Bronchial epithelial cell (primary cell): ENCODE measurements around the gene EYA3. TPM values are rescaled to one million over a fixed set of nuclear protein-coding genes. Genes with fewer than 3 reads are reported as not detected.

Experiments
- DNase-seq: peaks from one replicate; pipeline ENCODE4 v3.0.0-alpha.2; 2010; ENCODE audit warnings: low read depth
- FAIRE-seq: peaks from 2 replicates; lab custom pipeline; 2011; peaks lifted over from hg19 to GRCh38; lab: Jason Lieb, UNC
- H3K27me3 ChIP-seq: 2 replicates; pipeline ENCODE4 v1.5.1; 2011; ENCODE audit warnings: low read length; ENCODE audit not compliant: control insufficient read depth, insufficient read depth
- H3K36me3 ChIP-seq: 2 replicates; pipeline ENCODE4 v1.5.1; 2011; ENCODE audit warnings: low read length; ENCODE audit not compliant: control insufficient read depth, insufficient read depth
- H3K4me3 ChIP-seq: 2 replicates; pipeline ENCODE4 v1.5.1; 2011; ENCODE audit warnings: mild to moderate bottlenecking, low read depth, low read length, control low read depth
- total RNA-seq: library from RNA; depleted of rRNA; stranded (reverse); fragments of >200 nt; gene quantifications from 2 replicates; pipeline ENCODE4 v1.2.1, GENCODE V29; 2014
- TF ChIP-seq, protein P1 (sequence below): IDR thresholded peaks from 2 replicates; pipeline ENCODE4 v1.5.1; 2011; ENCODE audit warnings: mild to moderate bottlenecking, moderate library complexity, low read length, control low read depth, inconsistent platforms; ENCODE audit not compliant: insufficient read depth, severe bottlenecking

Gene EYA3
- total RNA-seq, 1 donor from 2014 or later: 7.1 TPM

DNA sequence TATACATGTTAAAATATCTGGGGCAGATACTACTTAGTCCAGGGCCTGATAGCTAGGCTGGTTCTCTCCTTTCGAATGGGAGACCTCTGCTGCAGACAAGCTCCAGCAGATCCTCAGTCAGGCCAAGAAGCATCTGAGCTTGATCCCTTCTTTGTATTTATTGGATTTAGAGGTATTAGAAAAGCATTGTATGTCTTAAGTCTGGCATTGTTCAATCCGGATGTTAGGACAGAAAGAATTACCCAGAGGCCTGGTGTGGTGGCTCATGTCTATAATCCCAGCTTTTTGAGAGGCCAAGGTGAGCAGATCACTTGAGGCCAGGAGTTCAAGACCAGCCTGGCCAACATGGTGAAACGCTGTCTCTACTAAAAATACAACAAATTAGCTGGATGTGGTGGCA, 21.2 kb upstream of the EYA3 start:
- no peak for DNase-seq
- FAIRE-seq: no peak
- TF ChIP-seq, protein P1, sequence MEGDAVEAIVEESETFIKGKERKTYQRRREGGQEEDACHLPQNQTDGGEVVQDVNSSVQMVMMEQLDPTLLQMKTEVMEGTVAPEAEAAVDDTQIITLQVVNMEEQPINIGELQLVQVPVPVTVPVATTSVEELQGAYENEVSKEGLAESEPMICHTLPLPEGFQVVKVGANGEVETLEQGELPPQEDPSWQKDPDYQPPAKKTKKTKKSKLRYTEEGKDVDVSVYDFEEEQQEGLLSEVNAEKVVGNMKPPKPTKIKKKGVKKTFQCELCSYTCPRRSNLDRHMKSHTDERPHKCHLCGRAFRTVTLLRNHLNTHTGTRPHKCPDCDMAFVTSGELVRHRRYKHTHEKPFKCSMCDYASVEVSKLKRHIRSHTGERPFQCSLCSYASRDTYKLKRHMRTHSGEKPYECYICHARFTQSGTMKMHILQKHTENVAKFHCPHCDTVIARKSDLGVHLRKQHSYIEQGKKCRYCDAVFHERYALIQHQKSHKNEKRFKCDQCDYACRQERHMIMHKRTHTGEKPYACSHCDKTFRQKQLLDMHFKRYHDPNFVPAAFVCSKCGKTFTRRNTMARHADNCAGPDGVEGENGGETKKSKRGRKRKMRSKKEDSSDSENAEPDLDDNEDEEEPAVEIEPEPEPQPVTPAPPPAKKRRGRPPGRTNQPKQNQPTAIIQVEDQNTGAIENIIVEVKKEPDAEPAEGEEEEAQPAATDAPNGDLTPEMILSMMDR: no peak
- Histone ChIP-seq H3K36me3 (no peaks in the 10 kb centered on the region), H3K4me3 (no peak overlapping the region), H3K27me3 (no peaks in the 10 kb centered on the region)

DNA sequence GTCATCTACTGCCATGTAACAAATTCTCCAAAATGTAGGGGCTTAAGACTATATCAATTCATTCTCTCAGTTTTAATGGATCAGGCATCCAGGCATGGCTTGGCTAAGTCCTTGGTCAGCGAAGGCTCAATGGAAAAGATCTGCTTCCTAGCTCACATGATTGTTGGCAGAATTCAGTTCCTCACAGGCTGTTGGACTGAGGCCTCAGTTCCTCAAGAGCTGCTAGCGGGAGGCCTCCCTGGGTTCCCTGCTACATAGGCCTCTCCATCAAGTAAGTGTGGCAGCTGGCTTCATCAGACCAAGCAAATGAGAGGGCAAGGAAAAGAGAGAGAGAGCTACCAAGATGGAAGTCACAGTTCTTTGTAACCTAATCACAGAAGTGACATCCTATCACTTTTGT, 19.6 kb upstream of the EYA3 start:
- DNase-seq (no peak), FAIRE-seq (no peak)
- Histone ChIP-seq H3K4me3 (no peak overlapping the region), H3K36me3 (no peaks in the 10 kb centered on the region), H3K27me3 (no peaks in the 10 kb centered on the region)
- TF ChIP-seq, protein P1: no peak

DNA sequence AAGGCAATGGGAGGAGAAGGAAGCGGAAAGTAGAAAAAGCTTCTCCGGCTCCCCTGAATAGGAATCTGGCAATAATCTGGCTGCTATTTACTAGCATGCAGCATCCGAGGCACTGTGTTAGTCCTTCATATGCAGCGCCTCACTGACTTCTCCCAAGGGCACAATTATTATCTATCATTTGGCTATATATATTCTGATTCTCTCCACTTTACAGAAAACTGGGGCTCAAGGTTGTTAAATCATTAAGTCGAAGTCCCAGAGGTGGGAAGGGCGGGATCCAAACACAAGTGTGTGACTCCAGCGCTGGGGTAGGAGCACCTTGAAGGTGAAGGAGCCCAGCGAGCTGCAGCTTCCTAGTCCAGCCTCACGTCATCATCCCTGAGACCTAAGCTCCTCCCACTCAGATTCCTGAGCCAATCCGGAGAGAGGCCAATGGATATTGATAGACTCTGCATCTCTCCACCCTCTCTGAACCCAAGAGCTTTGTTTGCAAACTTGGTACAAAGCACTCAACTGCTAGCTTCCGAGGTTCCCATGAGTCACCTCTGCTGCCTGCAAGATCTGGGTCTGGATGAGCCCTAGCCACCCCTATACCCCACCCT, 16.6 kb upstream of the EYA3 start:
- DNase-seq: peak; percentile 95
- Histone ChIP-seq H3K27me3 (no peaks in the 10 kb centered on the region), H3K36me3 (no peaks in the 10 kb centered on the region), H3K4me3 (peak overlapping the region; percentile 13)
- TF ChIP-seq, protein P1: no peak
- no peak for FAIRE-seq

DNA sequence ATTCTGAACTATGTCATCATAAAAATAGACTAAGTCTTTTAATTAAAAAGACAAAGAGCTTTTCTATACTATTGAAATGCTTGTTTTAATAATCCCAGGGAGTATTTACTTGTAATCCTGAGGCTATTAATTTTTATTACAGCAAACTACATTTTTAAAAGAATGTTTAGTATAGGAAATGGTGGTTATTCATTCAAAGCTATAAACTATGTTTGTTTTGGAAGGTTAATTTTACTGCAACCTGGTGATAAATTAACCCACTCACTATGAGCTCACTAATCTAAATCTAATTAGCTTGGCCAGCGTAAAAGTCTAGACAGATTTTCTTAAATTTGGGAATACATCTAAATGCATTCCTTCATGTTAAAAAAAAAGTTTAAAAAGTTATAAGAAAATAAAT, 13.8 kb upstream of the EYA3 start:
- Histone ChIP-seq H3K36me3 (no peaks in the 10 kb centered on the region), H3K27me3 (no peaks in the 10 kb centered on the region), H3K4me3 (no peak overlapping the region)
- FAIRE-seq (no peak), DNase-seq (no peak)
- TF ChIP-seq, protein P1: no peak

DNA sequence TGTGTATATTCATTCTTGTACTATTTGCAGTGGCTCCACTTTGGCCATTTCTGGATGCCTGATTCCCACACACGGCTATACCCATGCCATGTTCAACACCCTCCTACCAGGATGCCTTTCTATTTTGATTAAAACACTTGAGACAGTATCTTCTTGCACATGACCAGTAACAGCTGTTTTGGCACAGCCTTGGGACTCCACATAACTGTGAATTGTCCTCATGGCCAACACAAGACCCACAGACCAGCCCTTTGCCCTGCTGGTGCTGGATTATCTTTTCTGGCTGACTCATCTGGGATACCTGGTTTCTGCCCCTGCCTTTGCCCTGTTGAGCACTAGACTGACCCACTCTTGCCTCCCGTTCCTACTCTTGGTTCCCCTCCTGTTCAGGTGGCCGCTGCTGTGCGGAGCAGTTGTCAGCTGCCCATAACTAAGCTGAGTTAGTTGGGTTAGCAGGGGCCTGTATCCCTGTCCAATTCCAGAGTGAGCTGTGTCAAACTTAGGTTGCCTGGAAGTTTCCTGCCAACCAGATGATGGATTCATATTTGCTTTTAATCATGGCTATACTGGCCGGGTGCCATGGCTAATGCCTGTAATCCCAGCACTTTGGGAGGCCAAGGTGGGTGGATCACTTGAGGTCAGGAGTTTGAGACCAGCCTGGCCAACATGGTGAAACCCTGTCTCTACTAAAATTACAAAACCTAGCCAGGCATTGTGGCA, 10.8 kb upstream of the EYA3 start:
- no peak for FAIRE-seq
- no peaks in the 10 kb centered on the region for H3K36me3 ChIP-seq
- TF ChIP-seq, protein P1: no peak
- H3K27me3 ChIP-seq: no peaks in the 10 kb centered on the region
- no peak overlapping the region for H3K4me3 ChIP-seq
- peak; percentile 18 for DNase-seq

DNA sequence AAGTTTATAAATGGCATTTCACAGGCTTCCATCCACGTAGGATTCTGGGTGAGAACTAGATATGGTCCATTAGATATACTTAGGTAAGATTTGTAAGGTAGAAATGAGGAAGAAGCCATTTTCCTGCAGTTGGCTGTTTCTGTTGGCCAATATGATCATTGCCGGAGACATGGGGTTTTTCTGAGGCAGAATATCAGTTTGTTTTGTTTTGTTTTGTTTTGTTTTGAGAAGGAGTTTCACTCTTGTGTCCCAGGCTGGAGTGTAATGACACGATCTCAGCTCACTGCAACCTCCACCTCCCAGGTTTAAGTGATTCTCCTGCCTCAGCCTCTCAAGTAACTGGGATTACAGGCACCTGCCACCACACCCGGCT, 8.7 kb upstream of the EYA3 start:
- DNase-seq (no peak), FAIRE-seq (no peak)
- Histone ChIP-seq H3K27me3 (no peaks in the 10 kb centered on the region), H3K36me3 (no peaks in the 10 kb centered on the region), H3K4me3 (no peak overlapping the region)
- TF ChIP-seq, protein P1: no peak
